Thymus (tissue), 11 donors: ENCODE results near the gene RSF1. TPM values are rescaled to one million over a fixed set of nuclear protein-coding genes. Genes with fewer than 3 reads are reported as not detected.

Source experiments
- DNase-seq, 9 donors: peaks; one replicate each; pipeline ENCODE4 v3.0.0-alpha.2; 2013; ENCODE audit warnings: low spot score in 9 of 9, low read depth in 6 of 9, missing footprints in 1 of 9
- H3K27ac ChIP-seq, 2 donors: one replicate each; pipeline ENCODE4 v1.5.1; 2013; ENCODE audit warnings: control low read depth in 1 of 2, low read depth in 1 of 2, low read length in 1 of 2, mild to moderate bottlenecking in 1 of 2, moderate library complexity in 1 of 2
- H3K27me3 ChIP-seq, 2 donors: one replicate each; pipeline ENCODE4 v1.5.1; 2013; ENCODE audit warnings: low read length in 1 of 2; ENCODE audit not compliant: control insufficient read depth in 2 of 2, insufficient read depth in 1 of 2
- H3K36me3 ChIP-seq, 2 donors: one replicate each; pipeline ENCODE4 v1.5.1; 2013; ENCODE audit warnings: low read length in 1 of 2, mild to moderate bottlenecking in 1 of 2, moderate library complexity in 1 of 2; ENCODE audit not compliant: control insufficient read depth in 2 of 2, insufficient read depth in 2 of 2
- H3K4me1 ChIP-seq, 2 donors: one replicate each; pipeline ENCODE4 v1.5.1; 2013; ENCODE audit warnings: low read length in 2 of 2; ENCODE audit not compliant: control insufficient read depth in 2 of 2, insufficient read depth in 2 of 2
- H3K4me3 ChIP-seq, 2 donors: one replicate each; pipeline ENCODE4 v1.5.1; 2013; ENCODE audit warnings: low read length in 2 of 2, control low read depth in 1 of 2, mild to moderate bottlenecking in 1 of 2
- H3K9me3 ChIP-seq, 2 donors: one replicate each; pipeline ENCODE4 v1.5.1; 2013; ENCODE audit warnings: low read length in 1 of 2, mild to moderate bottlenecking in 1 of 2; ENCODE audit not compliant: control insufficient read depth in 2 of 2, insufficient read depth in 1 of 2
- WGBS: extraction: QIAGEN DNeasy Blood & Tissue Kit; methylation state at CpG from one replicate; pipeline ENCODE4 v1.1.7; 2013; 5-methylcytosine and 5-hydroxymethylcytosine counted together
- polyA plus RNA-seq: library from polyadenylated mRNA; stranded (reverse); fragments of 200-250 nt; gene quantifications from one replicate; pipeline ENCODE4 v1.2.3, GENCODE V29; 2013
- total RNA-seq: library from RNA; stranded (reverse); fragments of 120-200 nt; gene quantifications from one replicate; pipeline ENCODE4 v1.2.4, GENCODE V29; 2013
- donor health status: healthy.

RSF1 gene
- total and polyA plus RNA-seq, 2 donors, result 12.2 to 51.8 TPM

- Histone ChIP-seq H3K9me3 (peaks cover 0 to 1% of the 10 kb centered on the region in 2 donors), H3K4me3 (no peak overlapping the region), H3K4me1 (no peaks in the 10 kb centered on the region), H3K27me3 (no peaks in the 10 kb centered on the region), H3K36me3 (peaks cover 34 to 60% of the 10 kb centered on the region in 2 donors), H3K27ac (no peak overlapping the region)
- DNase-seq, result no peak
- WGBS, result 100% methylated on average over 3 of the region's 3 CpGs
Observed at GRCh38 chr11:77668760-77669159, 151.8 kb downstream of the RSF1 start.

GRCh38 chr11:77665240-77665965, 155.1 kb downstream of the RSF1 start:
- DNase-seq, result no peak
- Histone ChIP-seq H3K27ac (no peak overlapping the region), H3K4me3 (no peak overlapping the region), H3K4me1 (no peaks in the 10 kb centered on the region), H3K36me3 (peaks cover 25 to 46% of the 10 kb centered on the region in 2 donors), H3K27me3 (no peaks in the 10 kb centered on the region), H3K9me3 (peaks cover 0 to 1% of the 10 kb centered on the region in 2 donors)
- 98% methylated on average over 7 of the region's 7 CpGs for WGBS

GRCh38 chr11:77661670-77662069, 158.9 kb downstream of the RSF1 start:
- H3K4me1 ChIP-seq, result no peaks in the 10 kb centered on the region
- H3K27me3 ChIP-seq, result no peaks in the 10 kb centered on the region
- no peak overlapping the region for H3K27ac ChIP-seq
- WGBS, result 96% methylated on average over 3 of the region's 3 CpGs
- H3K4me3 ChIP-seq, result no peak overlapping the region
- H3K36me3 ChIP-seq, result peaks cover under 1 to 14% of the 10 kb centered on the region in 2 donors
- H3K9me3 ChIP-seq, result no peaks in the 10 kb centered on the region
- DNase-seq, result no peak

- peaks cover 0 to 12% of the 10 kb centered on the region in 2 donors for H3K36me3 ChIP-seq
- H3K4me3 ChIP-seq, result no peak overlapping the region
- H3K27me3 ChIP-seq, result no peaks in the 10 kb centered on the region
- H3K9me3 ChIP-seq, result no peaks in the 10 kb centered on the region
- WGBS, result 91% methylated on average over 1 of the region's 1 CpG
- H3K27ac ChIP-seq, result no peak overlapping the region
- H3K4me1 ChIP-seq, result no peaks in the 10 kb centered on the region
- DNase-seq, result no peak
Observed at GRCh38 chr11:77660947-77661346, 159.6 kb downstream of the RSF1 start.

GRCh38 chr11:77658213-77659013, 162.1 kb downstream of the RSF1 start:
- Histone ChIP-seq H3K36me3 (no peaks in the 10 kb centered on the region), H3K9me3 (no peaks in the 10 kb centered on the region), H3K4me1 (no peaks in the 10 kb centered on the region), H3K27ac (no peak overlapping the region), H3K4me3 (no peak overlapping the region), H3K27me3 (no peaks in the 10 kb centered on the region)
- no peak for DNase-seq
- WGBS, result 96% methylated on average over 4 of the region's 4 CpGs

- H3K9me3 ChIP-seq, result no peaks in the 10 kb centered on the region
- H3K27me3 ChIP-seq, result no peaks in the 10 kb centered on the region
- no peak overlapping the region for H3K27ac ChIP-seq
- no peak for DNase-seq
- 91% methylated on average over 7 of the region's 7 CpGs for WGBS
- H3K36me3 ChIP-seq, result no peaks in the 10 kb centered on the region
- no peaks in the 10 kb centered on the region for H3K4me1 ChIP-seq
- no peak overlapping the region for H3K4me3 ChIP-seq
Observed at GRCh38 chr11:77656362-77656761, 164.2 kb downstream of the RSF1 start.

GRCh38 chr11:77654770-77655434, 165.6 kb downstream of the RSF1 start:
- no peak for DNase-seq
- no peaks in the 10 kb centered on the region for H3K4me1 ChIP-seq
- no peaks in the 10 kb centered on the region for H3K27me3 ChIP-seq
- WGBS, result 97% methylated on average over 4 of the region's 4 CpGs
- H3K9me3 ChIP-seq, result no peaks in the 10 kb centered on the region
- H3K4me3 ChIP-seq, result no peak overlapping the region
- H3K36me3 ChIP-seq, result no peaks in the 10 kb centered on the region
- H3K27ac ChIP-seq, result no peak overlapping the region

- Histone ChIP-seq H3K4me3 (no peak overlapping the region), H3K27me3 (no peaks in the 10 kb centered on the region), H3K4me1 (no peaks in the 10 kb centered on the region), H3K27ac (no peak overlapping the region), H3K9me3 (no peaks in the 10 kb centered on the region), H3K36me3 (no peaks in the 10 kb centered on the region)
- 95% methylated on average over 3 of the region's 3 CpGs for WGBS
- no peak for DNase-seq
Observed at GRCh38 chr11:77650123-77650522, 170.4 kb downstream of the RSF1 start.
